ENCODE results near the gene SLC39A5. TPM values are rescaled to one million over a fixed set of nuclear protein-coding genes. Genes with fewer than 3 reads are reported as not detected.
"Not testable (repeated sequence)": the region's sequence is repeated elsewhere in the genome, so short reads cannot be mapped to it uniquely, and the experiment has no call there.

SLC39A5 gene
- total RNA-seq, 1 donor from 2014 or later: not detected

DNA sequence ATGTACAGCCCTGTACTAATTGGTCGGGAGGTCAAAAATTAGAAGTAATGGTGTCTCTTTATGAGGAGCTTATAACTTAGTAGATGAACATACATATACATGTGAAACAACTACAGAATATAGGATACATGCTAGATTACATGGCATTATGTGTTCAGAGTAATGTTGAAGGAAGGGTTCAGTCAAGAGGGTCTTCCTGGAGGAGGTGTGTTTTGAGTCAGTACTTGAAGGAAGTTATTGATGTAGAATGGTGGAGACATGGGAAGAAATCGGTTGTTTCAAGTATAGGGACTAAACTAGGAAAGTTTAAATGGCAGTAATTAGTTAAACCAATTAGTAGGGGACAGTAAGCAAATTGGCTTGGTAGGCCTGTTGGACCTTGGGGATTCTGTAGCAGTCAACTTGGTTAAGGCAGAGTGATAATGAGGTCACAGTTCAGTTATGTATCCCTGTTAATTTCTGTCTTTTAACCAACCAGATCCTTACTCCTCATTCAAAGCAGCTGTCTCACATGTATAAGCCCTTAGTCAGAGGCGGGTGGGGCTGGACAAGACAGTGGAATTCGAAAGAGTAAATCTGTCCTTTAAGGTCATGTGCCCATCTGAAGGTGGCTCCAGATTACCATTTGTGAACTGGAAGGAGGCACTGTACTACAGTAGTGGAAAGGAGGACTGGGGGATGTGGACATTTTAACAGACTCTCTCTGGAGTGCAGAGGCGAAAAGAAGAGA lies 31.8 kb downstream of the SLC39A5 start:
- DNase-seq (ENCODE audit: missing footprints) (no peak), ATAC-seq (no peak)
- intact Hi-C loops (cut with DNase I): no loop called here

DNA sequence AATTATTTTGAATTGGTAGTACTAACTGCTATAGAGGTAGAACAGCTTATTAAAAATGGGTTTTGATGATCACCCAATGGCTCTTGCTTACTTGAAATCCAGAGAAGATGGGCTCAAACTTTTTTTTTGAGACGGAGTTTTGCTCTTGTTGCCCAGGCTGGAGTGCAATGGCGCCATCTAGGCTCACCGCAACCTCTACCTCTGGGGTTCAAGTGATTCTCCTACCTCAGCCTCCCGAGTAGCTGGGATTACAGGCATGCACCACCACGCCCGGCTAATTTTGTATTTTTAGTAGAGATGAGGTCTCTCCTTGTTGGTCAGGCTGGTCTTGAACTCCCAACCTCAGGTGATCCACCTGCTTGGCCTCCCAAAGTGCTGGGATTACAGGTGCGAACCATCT lies 33.1 kb downstream of the SLC39A5 start:
- intact Hi-C loops (cut with DNase I); DNase-seq (ENCODE audit: missing footprints); ATAC-seq: not testable (repeated sequence)

DNA sequence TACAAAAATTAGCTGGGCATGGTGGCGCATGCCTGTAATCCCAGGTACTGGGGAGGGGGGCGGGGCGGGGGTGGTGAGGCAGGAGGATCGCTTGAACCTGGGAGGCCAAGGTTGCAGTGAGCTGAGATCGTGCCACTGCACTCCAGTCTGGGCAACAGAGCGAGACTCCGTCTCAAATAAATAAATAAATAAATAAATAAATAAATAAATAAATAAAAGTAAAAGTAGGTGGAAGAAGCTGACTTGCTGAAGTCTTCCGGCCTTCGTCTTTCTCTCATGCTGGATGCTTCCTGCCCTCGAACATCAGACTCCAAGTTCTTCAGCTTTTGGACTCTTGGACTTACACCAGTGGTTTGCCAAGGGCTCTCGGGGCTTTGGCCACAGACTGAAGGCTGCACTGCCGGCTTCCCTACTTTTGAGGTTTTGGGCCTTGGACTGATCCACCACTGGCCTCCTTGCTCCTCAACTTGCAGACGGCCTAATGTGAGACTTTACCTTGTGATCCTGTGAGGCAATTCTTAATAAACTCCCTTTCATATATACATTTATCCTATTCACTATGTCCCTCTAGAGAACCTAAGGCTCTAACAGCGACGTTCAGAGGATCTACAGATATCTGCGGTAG lies 36.3 kb downstream of the SLC39A5 start:
- not testable (repeated sequence) for DNase-seq (ENCODE audit: missing footprints); ATAC-seq
- intact Hi-C loops (cut with DNase I): loop anchor here (2.0 kb wide), 1 partner anchor 35 kb away; the partner anchor contains the start of gene CS

DNA sequence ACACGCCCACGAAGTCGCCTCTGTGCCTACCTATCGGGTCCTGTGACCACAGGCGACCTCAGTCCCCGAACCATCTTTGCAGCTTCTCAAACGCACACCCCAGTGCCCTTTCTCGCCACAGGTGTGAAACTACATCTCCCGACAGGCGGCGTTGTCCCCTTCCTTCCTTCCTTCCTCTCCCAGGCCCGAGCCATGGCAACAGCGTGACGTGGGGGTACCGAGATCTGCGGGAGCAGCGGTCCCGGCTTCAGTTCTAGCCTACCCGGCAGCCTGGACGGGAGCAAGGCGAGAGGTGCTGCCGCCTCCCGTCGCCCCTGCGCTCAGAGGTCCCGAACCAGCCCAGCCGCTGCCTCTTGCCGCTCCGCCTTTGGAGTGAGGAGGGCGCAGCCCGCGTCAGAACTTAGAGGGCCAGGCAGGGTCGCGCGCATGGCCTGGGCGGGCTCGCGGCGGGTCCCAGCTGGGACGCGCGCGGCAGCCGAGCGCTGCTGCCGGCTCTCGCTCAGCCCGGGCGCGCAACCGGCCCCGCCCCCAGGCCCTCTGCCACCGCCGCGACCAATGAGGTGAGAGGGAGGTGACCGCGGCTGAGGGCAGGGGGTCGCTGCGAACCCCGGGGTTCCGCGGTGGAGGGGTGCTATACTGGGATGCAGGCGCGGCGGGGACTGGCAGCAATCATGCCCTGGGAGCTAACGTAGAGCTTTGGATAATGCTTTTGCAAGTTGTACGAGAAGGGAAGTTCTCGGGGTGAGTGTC lies 37.0 kb downstream of the SLC39A5 start, which contains the start of gene COQ10A:
TSS of gene COQ10A (plus strand) at position 250 of the 750 bp plus-strand sequence. CDS start at position 427, 177 bp downstream.
- intact Hi-C loops (cut with DNase I): loop anchor here (2.0 kb wide), 1 partner anchor 34 kb away; the partner anchor contains the start of gene CS
- peak; percentile 94 for DNase-seq (ENCODE audit: missing footprints)
- ATAC-seq: peak; percentile 95

DNA sequence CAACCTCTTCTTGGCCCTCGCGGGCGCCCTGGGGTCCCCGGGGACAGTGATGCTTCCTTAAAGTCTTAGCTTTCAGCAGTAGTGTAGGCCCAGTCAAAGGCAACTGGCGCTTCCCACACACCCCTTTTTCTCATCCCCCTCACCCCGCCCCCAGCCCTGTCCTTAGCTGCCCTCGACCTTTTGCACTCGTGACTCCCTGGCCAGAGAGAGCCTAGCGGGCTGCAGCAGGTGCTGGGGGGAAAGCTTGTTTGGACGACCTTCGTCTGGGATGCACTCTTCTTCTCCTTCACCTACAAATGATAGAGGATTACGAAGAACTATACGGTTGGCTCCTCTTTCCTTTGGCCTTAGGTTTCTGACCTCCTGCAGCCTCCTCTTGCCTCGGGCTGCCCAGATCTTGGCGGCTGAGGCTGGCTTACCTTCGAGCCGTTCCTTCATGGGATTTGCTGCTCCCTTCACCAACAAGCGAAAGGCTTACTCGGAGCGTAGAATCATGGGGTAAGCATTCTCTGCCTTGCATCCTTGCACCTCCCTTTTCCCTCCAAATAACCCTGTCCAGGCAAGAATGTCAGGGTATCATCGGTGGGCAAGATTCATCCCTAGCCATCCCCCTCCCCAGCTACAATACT lies 37.7 kb downstream of the SLC39A5 start:
- DNase-seq (ENCODE audit: missing footprints): no peak
- ATAC-seq: peak; percentile 45
- intact Hi-C loops (cut with DNase I): loop anchor here (2.0 kb wide), 1 partner anchor 33 kb away; the partner anchor contains the start of gene CS

DNA sequence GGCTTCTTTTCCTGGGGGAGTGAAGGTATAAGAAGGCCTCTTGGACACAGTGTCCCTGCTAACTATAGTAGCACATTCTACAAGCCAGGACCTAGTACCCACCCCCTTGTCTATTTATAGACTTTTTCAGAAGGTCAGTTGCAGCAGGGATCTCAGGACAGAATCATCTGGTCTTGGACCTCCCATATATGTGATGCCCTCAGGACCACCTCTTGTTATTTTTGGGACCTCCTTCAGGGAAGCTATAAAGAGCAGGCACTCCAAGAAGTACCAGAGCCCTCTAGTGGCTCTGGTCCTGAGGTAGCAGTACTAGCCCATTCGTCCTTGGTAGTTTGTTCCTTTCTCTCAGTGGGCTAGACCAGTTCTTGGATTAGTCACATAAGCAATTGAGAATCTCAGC lies 41.2 kb downstream of the SLC39A5 start:
- intact Hi-C loops (cut with DNase I): no loop called here
- ATAC-seq (peak; percentile 51), DNase-seq (ENCODE audit: missing footprints) (no peak)

DNA sequence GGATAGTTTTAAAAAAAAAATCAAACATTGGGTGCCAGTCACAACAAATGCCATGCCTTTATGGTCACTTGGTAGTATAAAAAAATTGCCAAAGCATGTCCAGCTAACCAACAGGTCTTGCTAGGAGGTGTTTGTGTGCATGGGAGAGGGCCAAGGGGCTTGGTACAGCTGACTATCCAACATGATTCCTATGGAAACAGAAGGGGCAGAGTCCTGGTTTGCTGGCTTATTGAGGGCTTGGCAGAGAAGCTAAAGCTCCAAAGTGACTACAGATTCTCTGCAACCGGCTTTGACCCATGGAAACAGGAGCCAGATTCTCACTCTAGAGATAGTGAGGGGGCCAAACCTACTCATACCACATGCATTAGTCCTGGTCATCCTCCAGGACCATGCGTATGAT lies 42.6 kb downstream of the SLC39A5 start:
- intact Hi-C loops (cut with DNase I); DNase-seq (ENCODE audit: missing footprints); ATAC-seq: not testable (repeated sequence)

DNA sequence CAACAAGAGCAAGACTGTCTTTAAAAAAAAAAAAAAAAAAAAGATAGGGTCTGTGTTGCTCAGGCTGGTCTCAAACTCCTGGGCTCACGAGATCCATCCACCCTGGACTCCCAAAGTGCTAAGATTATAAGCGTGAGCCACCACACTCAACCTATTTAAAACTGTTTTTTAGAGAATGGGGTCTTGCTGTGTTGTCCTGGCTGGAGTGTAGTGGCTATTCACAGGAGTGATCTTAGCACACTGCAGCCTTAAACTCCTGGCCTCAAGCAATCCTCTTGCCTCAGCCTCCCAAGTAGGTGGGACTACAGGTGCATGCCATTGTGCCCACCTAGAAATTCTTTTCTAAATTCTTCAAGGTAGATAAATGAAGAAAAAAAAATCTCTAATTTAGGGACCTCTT lies 44.4 kb downstream of the SLC39A5 start:
- intact Hi-C loops (cut with DNase I): no loop called here
- no peak for ATAC-seq

DNA sequence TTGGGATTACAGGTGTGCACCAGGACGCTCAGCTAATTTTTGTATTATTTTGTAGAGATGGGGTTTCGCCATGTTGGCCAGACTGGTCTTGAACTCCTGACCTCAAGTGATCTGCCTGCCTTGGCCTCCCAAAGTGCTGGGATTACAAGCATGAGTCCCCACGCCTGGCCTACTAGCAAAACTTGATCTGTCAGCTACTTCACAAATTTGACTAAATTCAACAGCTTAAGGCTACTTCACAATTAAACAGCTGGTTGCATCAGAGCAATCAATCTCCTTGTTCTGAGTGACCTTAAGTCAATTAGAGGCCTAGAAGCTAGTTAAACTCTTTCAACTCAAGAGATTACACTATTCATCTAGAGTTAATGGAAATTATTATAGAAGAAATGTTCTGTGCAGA lies 49.1 kb downstream of the SLC39A5 start:
- DNase-seq (ENCODE audit: missing footprints) (no peak), ATAC-seq (no peak)
- intact Hi-C loops (cut with DNase I): no loop called here

More for the DNA sequence above, 44.4 kb downstream of the SLC39A5 start:
- DNase-seq (ENCODE audit: missing footprints): no peak

DNA sequence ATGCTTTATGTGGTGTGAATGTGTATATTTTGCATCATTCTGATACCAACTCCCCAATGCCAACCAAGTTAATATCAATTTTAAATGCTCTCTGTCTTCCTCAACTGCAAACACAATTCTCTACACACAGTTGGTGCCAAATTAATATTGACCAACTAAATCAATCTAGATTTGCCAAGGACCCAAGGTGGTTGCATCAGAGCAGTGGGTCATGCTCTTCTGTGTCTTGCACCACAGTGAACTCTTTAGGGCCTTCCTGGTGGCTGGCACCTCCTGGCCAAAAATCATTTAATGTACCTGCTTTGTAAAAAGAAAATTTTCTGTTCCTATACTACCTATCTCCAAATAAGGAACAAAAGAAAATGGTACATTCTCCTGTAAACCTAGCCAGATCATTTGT lies 51.0 kb downstream of the SLC39A5 start:
- intact Hi-C loops (cut with DNase I): no loop called here
- no peak for ATAC-seq
- DNase-seq (ENCODE audit: missing footprints): no peak

DNA sequence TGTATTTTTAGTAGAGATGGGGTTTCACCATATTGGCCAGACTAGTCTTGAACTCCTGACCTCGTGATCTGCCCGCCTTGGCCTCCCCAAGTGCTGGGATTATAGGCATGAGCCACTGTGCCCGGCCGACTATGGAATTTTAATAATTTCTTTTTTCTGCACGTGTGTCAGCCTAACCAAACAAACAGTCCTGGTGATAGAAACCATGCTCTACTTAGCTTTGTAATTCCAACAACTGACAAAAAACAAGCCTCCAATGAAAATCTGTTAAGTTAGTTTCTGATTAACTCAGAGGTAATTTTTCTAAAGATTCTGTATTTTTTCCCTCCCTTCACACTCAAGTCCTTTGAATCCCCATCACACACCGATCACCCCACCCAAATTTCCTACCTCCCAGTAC lies 52.2 kb downstream of the SLC39A5 start:
- intact Hi-C loops (cut with DNase I): no loop called here
- no peak for ATAC-seq
- DNase-seq (ENCODE audit: missing footprints): no peak

DNA sequence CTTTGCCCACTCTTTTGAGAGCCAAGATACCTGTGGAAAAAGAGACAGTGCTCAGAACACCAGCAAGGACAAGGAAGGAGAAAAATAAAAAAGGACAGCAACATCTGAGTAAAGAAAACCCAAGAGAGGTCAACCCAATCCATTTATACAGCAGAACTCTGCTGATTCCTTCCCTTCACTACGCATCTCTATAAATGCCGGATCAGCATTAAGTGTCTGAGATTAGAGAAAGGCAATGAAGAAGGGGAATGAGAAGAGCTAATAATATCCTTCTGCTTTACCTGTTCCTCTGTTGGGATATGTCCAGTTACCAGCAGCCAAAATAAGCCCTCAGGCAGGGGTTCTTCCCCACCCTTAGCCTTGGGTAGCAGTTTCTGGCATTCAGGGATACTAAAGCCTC lies 52.7 kb downstream of the SLC39A5 start:
- intact Hi-C loops (cut with DNase I): no loop called here
- DNase-seq (ENCODE audit: missing footprints) (no peak), ATAC-seq (no peak)

DNA sequence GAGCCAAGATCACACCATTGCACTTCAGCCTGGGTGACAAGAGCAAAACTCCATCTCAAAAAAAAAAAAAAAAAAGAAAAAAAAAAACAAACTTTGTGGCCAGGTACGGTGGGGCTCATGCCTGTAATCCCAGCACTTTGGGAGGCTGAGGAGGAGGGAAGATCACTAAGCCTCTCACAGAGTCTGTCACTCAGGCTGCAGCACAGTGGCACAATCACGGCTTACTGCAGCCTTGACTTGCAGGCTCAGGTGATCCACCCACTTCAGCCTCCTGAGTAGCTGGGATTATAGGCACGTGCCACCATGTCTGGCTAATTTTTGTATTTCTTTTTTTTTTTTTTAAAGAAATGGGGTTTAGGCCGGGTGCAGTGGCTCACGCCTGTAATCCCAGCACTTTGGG lies 54.4 kb downstream of the SLC39A5 start:
- ATAC-seq; DNase-seq (ENCODE audit: missing footprints); intact Hi-C loops (cut with DNase I): not testable (repeated sequence)

DNA sequence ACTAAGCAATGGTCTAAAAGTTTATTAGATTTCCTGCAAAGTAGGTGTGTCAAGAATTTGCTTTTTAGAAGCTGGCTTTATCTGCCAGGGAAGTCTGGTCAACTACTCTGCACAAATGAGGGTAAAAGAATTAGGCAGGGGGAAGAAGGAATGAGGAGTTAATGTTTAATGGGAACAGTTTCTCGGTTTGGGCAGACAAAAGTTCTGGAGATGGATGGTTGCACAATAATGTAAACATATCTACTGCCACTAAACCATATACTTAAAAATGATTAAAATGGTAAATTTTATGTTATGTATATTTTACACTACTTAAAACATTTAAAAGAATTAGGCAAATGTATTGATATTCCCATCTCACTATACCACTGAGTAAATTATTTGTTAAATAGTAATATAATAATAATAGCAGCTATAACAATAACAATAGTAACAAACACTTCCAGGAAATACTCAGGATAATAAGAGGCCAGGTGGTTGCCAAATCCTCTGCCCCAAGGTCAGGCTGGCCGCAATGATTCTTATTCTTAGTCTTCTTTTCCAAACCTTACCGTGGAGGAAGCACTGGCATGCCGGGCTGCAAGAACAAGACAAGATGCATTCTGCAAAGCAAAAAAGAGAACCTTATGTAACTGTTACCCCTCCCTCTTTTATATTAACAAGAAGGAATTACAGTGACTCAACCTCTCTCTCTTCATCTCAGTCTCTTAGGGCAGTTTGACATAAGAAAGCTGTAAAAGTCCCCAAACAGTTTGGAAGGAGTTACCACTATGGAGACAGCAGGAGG lies 56.4 kb downstream of the SLC39A5 start:
- intact Hi-C loops (cut with DNase I): no loop called here
- ATAC-seq (no peak), DNase-seq (ENCODE audit: missing footprints) (no peak)
